Amygdala (tissue), 56 donors: ENCODE measurements around the gene P3R3URF.
"Not testable (repeated sequence)": the region's sequence is repeated elsewhere in the genome, so short reads cannot be mapped to it uniquely, and the experiment has no call there.

Experiments
- DNase-seq, 56 donors: peaks; one replicate each; lab custom pipeline; 2025; lab: John Stamatoyannopoulos, UW

Gene P3R3URF

DNA sequence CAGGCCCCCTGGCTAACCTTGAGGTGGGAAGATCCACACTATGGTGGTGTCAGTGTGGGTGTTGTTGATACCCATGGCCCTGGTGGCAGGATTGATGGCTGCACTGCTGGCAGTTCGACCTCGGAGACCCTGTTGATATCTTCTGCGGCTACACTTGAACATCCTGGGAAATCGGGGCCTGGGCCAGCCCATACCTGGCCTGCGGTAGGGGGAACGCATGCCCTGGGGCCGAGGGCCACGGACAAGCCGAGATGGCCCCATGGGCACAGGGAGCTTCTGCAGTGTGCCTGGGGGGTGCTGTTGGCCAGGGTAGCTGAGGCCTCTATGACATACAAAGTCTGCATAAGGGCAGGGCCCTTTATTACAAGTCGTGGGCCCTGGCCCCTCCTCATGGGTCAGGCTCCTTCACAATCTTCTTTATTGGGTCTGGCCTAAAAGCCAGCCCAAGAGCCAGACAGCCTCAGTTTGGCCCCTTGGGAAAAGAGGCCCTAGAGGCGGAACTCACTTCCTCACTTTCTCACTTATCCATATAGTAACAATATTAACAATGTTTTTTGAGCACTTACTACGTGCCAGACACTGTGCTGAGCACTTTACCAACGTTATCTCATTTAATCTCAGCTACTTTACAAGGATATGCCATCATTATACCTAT, at the start of gene P3R3URF:
P3R3URF (minus strand) TSS at position 278 of the 655 bp plus-strand sequence; CDS start at position 261, 17 bp downstream.
- no peak for DNase-seq

DNA sequence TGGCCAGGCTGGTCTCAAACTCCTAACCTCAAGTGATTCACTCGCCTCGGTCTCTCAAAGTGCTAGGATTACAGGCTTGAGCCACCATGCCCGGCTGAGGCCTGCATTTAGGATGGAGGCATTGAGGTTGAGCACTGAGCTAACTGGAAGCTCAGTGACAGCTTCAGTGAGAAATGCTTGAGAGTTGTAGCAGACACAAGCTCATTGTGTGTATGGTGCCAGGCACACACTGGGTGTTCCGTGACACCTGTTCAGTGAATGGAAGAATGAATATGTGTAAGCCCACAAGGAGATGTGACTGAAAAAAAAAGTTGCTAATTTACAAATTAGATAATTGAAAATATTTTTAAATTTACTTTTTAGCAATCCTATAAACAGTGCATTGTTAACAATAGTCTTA, 48.7 kb upstream of the P3R3URF start:
- peak in 7 of 56 donors; percentile 10 to 29 (median 23) for DNase-seq

GRCh38 chr1:46223472-46223943, 47.2 kb upstream of the P3R3URF start:
- peak in 46 of 56 donors; percentile 15 to 85 (median 52) for DNase-seq

- DNase-seq: not testable (repeated sequence)
Measured at GRCh38 chr1:46223055-46223454, 46.8 kb upstream of the P3R3URF start.

DNA sequence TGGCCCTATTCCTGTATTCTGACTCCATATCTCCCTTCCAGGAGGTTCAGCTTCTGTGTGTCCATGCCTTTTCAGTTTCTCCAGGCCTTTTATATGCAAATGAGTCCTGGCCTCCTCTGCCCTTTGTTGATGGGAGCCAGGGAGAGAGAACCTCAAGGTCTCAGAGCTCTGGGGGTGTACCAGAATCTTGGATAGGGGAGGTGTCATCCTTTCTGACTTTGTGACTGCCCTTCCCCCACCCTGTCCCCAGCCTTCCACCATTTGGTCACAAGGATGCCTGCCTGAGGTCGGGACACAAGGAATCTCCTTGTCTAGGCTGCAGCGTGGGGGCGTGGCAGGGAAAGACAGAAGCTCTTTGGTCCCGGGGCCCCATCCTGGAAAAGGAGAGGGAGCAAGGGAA, 45.5 kb upstream of the P3R3URF start:
- peak in 52 of 56 donors; percentile 27 to 90 (median 70) for DNase-seq

DNA sequence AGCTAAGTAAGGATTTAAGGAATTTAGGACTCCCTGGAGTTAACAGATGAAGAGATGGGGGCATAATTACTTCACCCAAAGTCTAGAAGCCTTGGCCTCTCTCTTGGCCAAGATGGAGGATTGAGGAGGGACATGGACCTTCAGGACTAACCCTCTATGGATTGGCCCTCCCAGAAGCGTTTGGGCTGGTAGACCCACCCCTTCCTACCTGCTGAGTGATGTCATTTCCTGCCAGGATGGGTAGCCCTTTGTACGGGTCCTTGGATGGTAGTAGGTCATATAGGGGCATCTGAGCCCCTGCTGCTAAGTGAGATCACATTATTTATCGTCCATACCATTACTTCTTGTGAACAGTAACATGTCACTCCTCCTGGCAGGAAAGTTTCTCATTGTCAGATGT, 44.5 kb upstream of the P3R3URF start:
- no peak for DNase-seq

DNA sequence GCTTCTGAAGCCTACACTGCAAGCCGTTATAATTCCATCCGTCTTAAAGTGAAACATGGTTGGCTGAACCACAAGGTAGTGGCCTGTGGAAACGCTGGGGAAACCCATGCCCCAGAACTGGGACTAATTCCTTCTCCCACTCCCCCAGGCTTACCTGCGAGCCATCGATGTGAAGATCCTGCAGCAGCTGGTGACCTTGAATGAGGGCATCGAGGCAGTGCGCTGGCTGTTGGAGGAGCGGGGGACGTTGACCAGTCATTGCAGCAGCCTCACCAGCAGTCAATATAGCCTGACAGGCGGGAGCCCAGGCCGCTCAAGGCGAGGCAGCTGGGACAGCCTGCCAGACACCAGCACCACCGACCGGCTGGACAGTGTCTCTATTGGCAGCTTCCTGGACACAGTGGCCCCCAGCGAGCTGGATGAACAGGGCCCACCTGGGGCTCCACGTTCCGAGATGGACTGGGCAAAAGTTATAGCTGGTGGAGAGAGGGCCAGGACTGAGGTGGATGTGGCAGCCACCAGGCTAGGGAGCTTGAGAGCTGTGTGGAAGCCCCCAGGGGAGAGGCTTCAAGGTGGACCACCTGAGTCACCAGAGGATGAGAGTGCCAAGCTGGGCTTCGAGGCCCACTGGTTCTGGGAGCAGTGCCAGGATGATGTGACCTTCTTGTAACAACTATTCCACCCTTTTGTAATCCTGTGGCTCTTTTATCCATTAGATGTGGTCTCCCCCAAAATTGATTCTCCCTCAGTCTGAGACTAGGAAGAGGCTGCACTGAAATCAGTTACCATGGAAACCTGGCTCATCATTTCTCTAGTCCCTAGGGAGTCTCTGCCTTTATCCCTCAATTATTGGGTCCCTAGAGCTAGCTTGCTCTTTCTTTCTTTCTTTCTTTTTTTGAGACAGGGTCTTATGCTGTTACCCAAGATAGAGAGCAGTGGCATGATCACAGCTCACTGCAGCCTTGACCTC, 43.5 kb upstream of the P3R3URF start:
- DNase-seq: peak in 9 of 56 donors; percentile 5 to 45 (median 14)

DNA sequence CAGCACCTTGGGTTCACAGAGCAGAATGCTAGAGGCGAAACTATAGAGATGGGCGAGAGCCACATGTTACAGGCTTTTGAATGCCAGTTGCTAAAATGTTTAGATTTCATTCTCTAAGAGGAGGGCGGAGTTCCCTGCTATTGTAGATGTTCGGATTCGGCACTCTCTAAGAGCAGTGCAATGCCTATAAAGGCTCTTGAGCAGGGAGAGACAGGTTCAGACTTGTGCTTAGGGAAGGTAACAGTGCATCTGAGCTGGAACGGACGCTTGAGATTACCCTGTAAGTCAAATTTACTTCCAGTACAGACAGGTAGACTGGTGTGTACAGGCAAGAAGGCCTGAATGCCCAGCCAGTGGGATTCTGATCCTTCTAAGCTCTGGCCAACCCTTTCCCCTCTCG, 42.2 kb upstream of the P3R3URF start:
- no peak for DNase-seq

- DNase-seq: no peak
Measured at GRCh38 chr1:46215504-46215903, 39.2 kb upstream of the P3R3URF start.

- no peak for DNase-seq
Measured at GRCh38 chr1:46211051-46211450, 34.8 kb upstream of the P3R3URF start.

GRCh38 chr1:46210561-46210960, 34.3 kb upstream of the P3R3URF start:
- DNase-seq: no peak

DNA sequence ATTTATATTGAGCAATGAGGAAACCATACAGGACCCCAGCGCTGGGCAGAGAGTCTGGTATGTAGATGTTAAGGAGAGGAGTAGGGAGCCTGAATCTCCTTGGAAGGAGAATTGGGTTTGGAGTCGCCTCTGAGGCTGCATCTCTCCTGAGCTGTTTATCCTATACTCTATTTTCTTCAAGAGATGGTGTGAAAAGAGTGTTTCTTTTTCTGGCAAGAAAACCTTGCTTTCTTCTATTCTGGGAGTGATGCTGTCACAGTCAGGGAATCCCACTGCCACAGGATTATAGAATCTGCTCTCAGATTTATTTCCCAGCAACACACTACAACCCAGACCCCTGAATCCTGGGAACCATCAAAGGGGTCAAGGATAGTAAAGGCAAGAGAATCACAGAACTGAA, 30.1 kb upstream of the P3R3URF start:
- no peak for DNase-seq

DNA sequence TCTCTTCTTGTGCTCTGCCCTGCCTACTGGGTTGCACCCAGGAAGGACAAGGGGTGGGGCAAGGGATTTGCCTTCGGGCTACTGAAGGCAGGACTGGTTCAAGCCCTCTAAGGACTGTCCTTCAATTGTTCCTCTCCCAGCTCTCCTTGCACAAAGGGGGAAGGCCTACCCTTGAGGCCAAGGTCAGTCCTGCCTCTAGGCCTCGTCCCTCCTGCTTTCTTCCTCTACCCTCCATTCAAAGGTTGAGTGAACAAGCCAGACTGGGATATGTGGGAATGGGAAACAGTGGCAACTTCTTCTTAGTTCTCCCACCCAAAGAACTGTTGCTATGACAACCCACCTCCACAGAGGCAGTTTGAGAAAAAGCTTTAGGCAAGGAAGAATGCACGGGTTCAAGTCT, 29.5 kb upstream of the P3R3URF start:
- no peak for DNase-seq

DNA sequence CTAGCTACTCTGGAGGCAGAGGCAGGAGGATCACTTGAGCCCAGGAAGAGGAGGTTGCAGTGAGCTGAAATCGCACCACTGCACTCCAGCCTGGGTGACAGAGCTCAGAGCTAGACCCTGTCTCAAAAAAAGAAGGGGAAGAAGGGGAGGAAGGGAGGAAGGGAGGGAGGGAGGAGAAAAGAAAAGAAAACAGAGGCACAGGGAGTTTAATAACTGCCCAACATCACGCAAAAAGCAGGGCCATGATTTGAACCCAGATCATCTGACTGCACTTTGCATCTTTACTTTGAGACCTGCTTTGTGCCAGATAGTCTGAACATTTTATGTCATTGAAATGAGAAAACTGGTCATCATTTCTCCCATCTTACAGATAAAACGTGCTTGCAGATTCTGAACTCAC, 28.9 kb upstream of the P3R3URF start:
- no peak for DNase-seq

DNA sequence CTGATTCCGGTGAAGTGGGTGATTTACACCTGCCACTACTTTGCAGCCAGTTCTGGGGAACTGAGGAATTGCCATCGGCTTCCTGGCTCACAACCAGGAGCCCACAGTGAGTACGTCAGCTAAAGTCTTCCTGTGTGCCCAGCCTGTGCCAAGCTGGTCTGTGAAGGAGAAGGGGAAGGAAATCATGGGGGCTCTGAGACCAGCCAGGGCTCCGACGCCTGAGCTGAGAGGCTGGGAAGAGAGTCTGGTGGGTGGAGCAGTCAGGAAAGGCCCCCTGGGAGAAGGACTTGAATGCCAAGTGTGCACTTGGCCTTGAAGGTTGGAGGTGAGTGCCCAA, 28.1 kb upstream of the P3R3URF start:
- peak in 16 of 56 donors; percentile 18 to 60 (median 34) for DNase-seq

GRCh38 chr1:46203738-46204405, 27.6 kb upstream of the P3R3URF start:
- peak in 4 of 56 donors; percentile 46 to 68 (median 57) for DNase-seq

DNA sequence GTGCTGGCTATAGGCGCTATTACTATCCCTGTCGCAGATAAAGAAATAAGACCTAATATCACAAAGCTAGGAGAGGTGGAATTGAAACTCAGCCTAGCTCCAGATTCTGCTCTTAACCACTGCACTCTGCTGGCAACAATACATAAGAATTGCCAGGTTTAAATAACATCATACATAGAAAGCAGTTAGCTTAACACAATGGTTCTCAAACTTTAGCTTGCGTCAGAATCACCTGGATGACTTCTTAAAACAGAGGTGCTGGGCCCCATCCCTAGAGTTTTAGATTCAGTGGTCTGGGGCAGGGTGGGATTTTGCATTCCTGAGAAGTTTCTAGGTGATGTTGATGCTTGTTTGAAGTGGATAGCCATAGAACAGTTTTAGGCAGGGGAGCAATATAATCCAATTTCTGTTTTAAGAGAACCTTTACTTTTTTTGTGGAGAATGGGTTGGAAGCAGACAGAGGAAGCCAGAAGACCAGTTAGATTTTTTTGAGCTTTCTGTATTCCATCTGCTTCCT, 23.0 kb upstream of the P3R3URF start:
- DNase-seq: no peak

DNA sequence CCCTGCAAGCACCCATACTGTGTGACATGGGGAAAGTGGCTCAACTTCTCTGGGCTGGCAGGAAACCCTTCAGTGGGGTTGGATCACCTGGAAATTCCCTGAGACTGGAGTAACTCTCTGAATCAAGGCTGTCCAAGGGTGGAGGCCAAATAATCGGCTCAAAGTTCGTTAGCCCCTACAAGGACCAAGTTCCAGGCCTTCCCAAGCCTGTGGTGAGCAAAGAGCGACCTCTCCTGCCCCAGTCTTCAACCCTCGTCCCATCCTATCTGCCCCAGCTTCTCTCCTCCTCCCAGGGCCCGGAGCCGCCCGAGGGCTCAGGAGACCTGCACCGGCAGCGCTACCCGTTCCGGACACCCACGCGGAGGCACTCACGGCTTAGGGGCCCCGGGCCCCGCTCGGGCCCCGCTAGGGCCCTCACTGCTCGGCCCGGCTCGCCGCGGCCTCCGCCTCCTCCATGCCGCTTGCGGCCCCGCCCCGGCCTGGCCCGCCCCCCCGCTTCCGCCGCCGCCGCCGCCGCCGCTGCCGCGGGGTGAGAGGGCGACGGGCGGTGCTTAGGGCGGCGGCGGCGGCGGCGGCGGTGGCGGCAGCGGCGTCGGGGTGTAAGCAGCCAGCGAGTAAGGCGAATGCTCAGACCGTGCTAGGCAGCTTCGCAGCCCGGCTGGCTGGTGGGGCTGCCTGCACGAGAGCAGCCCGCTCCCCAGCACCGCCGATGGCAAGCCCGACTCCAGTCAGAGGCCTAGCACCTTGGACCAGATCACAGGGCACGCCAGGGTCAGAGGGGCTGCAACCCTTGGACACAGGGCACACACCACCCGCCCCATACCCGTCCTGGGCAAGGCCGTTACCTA, 21.9 kb upstream of the P3R3URF start, which contains the start of gene POMGNT1:
POMGNT1 (minus strand) TSS at position 471 of the 848 bp plus-strand sequence. CDS start 613 bp downstream, outside the sequence.
- peak in 39 of 56 donors; percentile 11 to 73 (median 48) for DNase-seq

DNA sequence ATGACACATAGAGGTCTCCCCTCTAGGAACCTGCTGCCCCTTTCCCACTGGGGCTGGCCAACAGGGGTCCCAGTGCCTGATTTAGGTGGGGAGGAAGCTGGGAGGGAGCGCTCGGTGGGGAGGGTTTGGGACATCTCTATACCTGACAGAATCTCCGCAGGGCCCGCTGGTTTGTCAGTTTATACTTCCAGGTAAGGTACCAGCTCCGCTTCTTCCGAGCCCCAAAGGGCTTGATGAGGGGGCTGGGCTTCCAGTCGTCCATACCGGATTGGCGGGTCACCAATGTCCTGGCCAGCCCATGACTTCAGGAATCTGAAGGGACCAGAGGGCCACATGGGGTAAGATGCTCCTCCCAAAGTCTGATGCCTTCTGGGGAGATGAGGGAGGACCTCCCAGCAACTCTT, 21.3 kb upstream of the P3R3URF start:
- no peak for DNase-seq

DNA sequence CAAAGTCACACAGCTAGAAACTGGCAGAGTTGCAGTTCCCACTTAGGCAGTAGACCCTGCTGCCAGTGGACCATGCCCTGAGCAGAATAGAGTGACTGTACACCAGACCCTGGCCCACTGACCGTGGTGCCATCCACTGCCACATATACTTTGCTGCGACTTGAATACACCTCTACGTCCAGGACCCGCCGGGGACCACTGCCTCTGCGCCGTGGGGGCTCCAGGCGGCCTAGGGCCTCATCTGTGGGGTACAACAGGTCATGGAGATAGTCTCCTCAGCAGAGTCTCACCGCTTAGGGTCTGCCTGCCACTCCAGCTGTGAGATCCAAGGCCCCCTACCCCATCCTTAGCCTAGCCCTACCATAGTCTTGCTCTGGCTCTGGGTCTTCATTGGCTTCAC, 20.3 kb upstream of the P3R3URF start:
- no peak for DNase-seq
